ENCODE results near the gene PDE6D. TPM values are rescaled to one million over a fixed set of nuclear protein-coding genes. Genes with fewer than 3 reads are reported as not detected.
"Not testable (repeated sequence)": the region's sequence is repeated elsewhere in the genome, so short reads cannot be mapped to it uniquely, and the experiment has no call there.

Gene PDE6D
- total RNA-seq, 5 donors from 2014 or later (not counting 1 experiment from before 2014, with no cell fraction given) = 17.4 to 33.1 (median 25.2) TPM

GRCh38 chr2:231715988-231716616 lies 65.0 kb downstream of the PDE6D start:
- Mint-ChIP-seq H3K27ac (peak overlapping the region; percentile 11 to 28), H3K4me3 (peak overlapping the region in 1 of 3 donors; percentile 24)
- no peak for ATAC-seq (replicated peaks in 1 of 4)

GRCh38 chr2:231715499-231715837 lies 65.6 kb downstream of the PDE6D start:
- 52% methylated on average over 5 of the region's 5 CpGs for WGBS (ENCODE audit: insufficient coverage)
- Mint-ChIP-seq H3K4me3 (peak overlapping the region in 1 of 3 donors; percentile 28), H3K4me1 (peaks cover 34 to 47% (median 39%) of the 10 kb centered on the region in 3 donors), H3K27me3 (no peaks in the 10 kb centered on the region), H3K9me3 (no peaks in the 10 kb centered on the region), H3K36me3 (peaks cover 20% of the 10 kb centered on the region), H3K27ac (peak overlapping the region in 1 of 2 donors; percentile 84)
- ChIA-PET CTCF (interaction anchor here (0.6 to 8.4 kb wide), 12 partner anchors 12 to 103 kb away, joined by 3 to 150 read pairs (median 6); no protein-coding TSS in a partner anchor), POLR2A (no interaction called here)
- Histone ChIP-seq H3K27me3 (replicated peaks in 1 of 2; ENCODE audit: control insufficient read depth in 2 of 2, extremely low read depth in 1 of 2, insufficient read depth in 2 of 2, low read length in 1 of 2) (peaks cover 0 to 2% of the 10 kb centered on the region in 2 experiments), H3K36me3 (ENCODE audit: control insufficient read depth in 2 of 2, extremely low read depth in 1 of 2, insufficient read depth in 1 of 2, low read length in 1 of 2) (peaks cover 7 to 26% of the 10 kb centered on the region in 2 donors), H3K4me1 (ENCODE audit: control insufficient read depth in 1 of 2, extremely low read depth in 1 of 2, insufficient read depth in 2 of 2, low read length in 2 of 2) (peaks cover 19 to 44% of the 10 kb centered on the region in 2 experiments), H3K4me3 (ENCODE audit: control insufficient read depth in 1 of 2, extremely low read depth in 1 of 2, low read length in 1 of 2) (no peak overlapping the region), H3K9me3 (no peaks in the 10 kb centered on the region), H3K27ac (ENCODE audit: low read length) (no peak overlapping the region)
- ATAC-seq (replicated peaks in 1 of 4) (no peak), DNase-seq (no peak)

More at GRCh38 chr2:231715988-231716616, 65.0 kb downstream of the PDE6D start:
- no peak overlapping the region for H3K4me3 ChIP-seq (ENCODE audit: control insufficient read depth in 1 of 2, extremely low read depth in 1 of 2, low read length in 1 of 2)
- DNase-seq = no peak
- peaks cover 16 to 38% of the 10 kb centered on the region in 2 experiments for H3K4me1 ChIP-seq (ENCODE audit: control insufficient read depth in 1 of 2, extremely low read depth in 1 of 2, insufficient read depth in 2 of 2, low read length in 2 of 2)
- CTCF ChIA-PET = interaction anchor here (0.6 to 8.4 kb wide), 6 partner anchors 12 to 103 kb away, joined by 3 to 150 read pairs (median 15); no protein-coding TSS in a partner anchor
- 92% methylated on average over 5 of the region's 8 CpGs for WGBS (ENCODE audit: insufficient coverage)
- Mint-ChIP-seq H3K4me1 (peaks cover 34 to 44% (median 38%) of the 10 kb centered on the region in 3 donors), H3K9me3 (no peaks in the 10 kb centered on the region), H3K36me3 (peaks cover 19% of the 10 kb centered on the region), H3K27me3 (no peaks in the 10 kb centered on the region)
- POLR2A ChIA-PET = interaction anchor here in 1 of 2 donors (0.7 kb wide), 1 partner anchor 57 kb away, joined by 3 read pairs; no protein-coding TSS in a partner anchor
- no peaks in the 10 kb centered on the region for H3K9me3 ChIP-seq
- H3K27me3 ChIP-seq (replicated peaks in 1 of 2; ENCODE audit: control insufficient read depth in 2 of 2, extremely low read depth in 1 of 2, insufficient read depth in 2 of 2, low read length in 1 of 2) = peaks cover 0 to 2% of the 10 kb centered on the region in 2 experiments
- H3K36me3 ChIP-seq (ENCODE audit: control insufficient read depth in 2 of 2, extremely low read depth in 1 of 2, insufficient read depth in 1 of 2, low read length in 1 of 2) = peaks cover 7 to 26% of the 10 kb centered on the region in 2 donors
- no peak overlapping the region for H3K27ac ChIP-seq (ENCODE audit: low read length)

GRCh38 chr2:231714639-231715498 lies 66.2 kb downstream of the PDE6D start:
- H3K9me3 Mint-ChIP-seq = no peaks in the 10 kb centered on the region
- peaks cover 34 to 47% (median 39%) of the 10 kb centered on the region in 3 donors for H3K4me1 Mint-ChIP-seq
- Histone ChIP-seq H3K36me3 (ENCODE audit: control insufficient read depth in 2 of 2, extremely low read depth in 1 of 2, insufficient read depth in 1 of 2, low read length in 1 of 2) (peaks cover 7 to 26% of the 10 kb centered on the region in 2 donors), H3K4me1 (ENCODE audit: control insufficient read depth in 1 of 2, extremely low read depth in 1 of 2, insufficient read depth in 2 of 2, low read length in 2 of 2) (peaks cover 19 to 45% of the 10 kb centered on the region in 2 experiments), H3K9me3 (no peaks in the 10 kb centered on the region), H3K4me3 (ENCODE audit: control insufficient read depth in 1 of 2, extremely low read depth in 1 of 2, low read length in 1 of 2) (no peak overlapping the region), H3K27ac (ENCODE audit: low read length) (peak overlapping the region; percentile 73), H3K27me3 (replicated peaks in 1 of 2; ENCODE audit: control insufficient read depth in 2 of 2, extremely low read depth in 1 of 2, insufficient read depth in 2 of 2, low read length in 1 of 2) (peaks cover 0 to 2% of the 10 kb centered on the region in 2 experiments)
- DNase-seq (peak in 34 of 35 experiments; percentile 34 to 86 (median 70)), ATAC-seq (replicated peaks in 1 of 4) (peak in 2 of 4 experiments; percentile 20 to 23)
- H3K27ac Mint-ChIP-seq = peak overlapping the region; percentile 84 to 85
- H3K27me3 Mint-ChIP-seq = no peaks in the 10 kb centered on the region
- POLR2A ChIA-PET = interaction anchor here (0.5 to 1.1 kb wide), 3 partner anchors 37 to 101 kb away, joined by 3 to 4 read pairs (median 4); no protein-coding TSS in a partner anchor
- WGBS (ENCODE audit: insufficient coverage) = 69% methylated on average over 15 of the region's 17 CpGs
- peak overlapping the region in 1 of 3 donors; percentile 28 for H3K4me3 Mint-ChIP-seq
- peaks cover 20% of the 10 kb centered on the region for H3K36me3 Mint-ChIP-seq
- CTCF ChIA-PET = interaction anchor here (0.6 to 8.4 kb wide), 22 partner anchors 11 to 137 kb away, joined by 3 to 150 read pairs (median 4); no protein-coding TSS in a partner anchor

- peaks cover 19 to 49% of the 10 kb centered on the region in 2 experiments for H3K4me1 ChIP-seq (ENCODE audit: control insufficient read depth in 1 of 2, extremely low read depth in 1 of 2, insufficient read depth in 2 of 2, low read length in 2 of 2)
- ChIA-PET CTCF (interaction anchor here (0.6 to 8.4 kb wide), 26 partner anchors 10 to 136 kb away, joined by 3 to 150 read pairs (median 4); no protein-coding TSS in a partner anchor), POLR2A (interaction anchor here (0.5 to 1.1 kb wide), 5 partner anchors 36 to 243 kb away, joined by 3 to 4 read pairs (median 4); no protein-coding TSS in a partner anchor)
- ATAC-seq (replicated peaks in 1 of 4) (peak; percentile 39 to 44 (median 40)), DNase-seq (peak; percentile 75 to 95 (median 89))
- H3K27ac ChIP-seq (ENCODE audit: low read length) = peak overlapping the region; percentile 73
- Mint-ChIP-seq H3K4me1 (peaks cover 34 to 47% (median 39%) of the 10 kb centered on the region in 3 donors), H3K27ac (peak overlapping the region; percentile 85 to 92), H3K27me3 (no peaks in the 10 kb centered on the region), H3K9me3 (no peaks in the 10 kb centered on the region), H3K36me3 (peaks cover 20% of the 10 kb centered on the region), H3K4me3 (peak overlapping the region; percentile 29 to 63 (median 61))
- no peaks in the 10 kb centered on the region for H3K9me3 ChIP-seq
- H3K36me3 ChIP-seq (ENCODE audit: control insufficient read depth in 2 of 2, extremely low read depth in 1 of 2, insufficient read depth in 1 of 2, low read length in 1 of 2) = peaks cover 7 to 26% of the 10 kb centered on the region in 2 donors
- no peak overlapping the region for H3K4me3 ChIP-seq (ENCODE audit: control insufficient read depth in 1 of 2, extremely low read depth in 1 of 2, low read length in 1 of 2)
- 19% methylated on average over 7 of the region's 15 CpGs for WGBS (ENCODE audit: insufficient coverage)
- H3K27me3 ChIP-seq (replicated peaks in 1 of 2; ENCODE audit: control insufficient read depth in 2 of 2, extremely low read depth in 1 of 2, insufficient read depth in 2 of 2, low read length in 1 of 2) = peaks cover 0 to 2% of the 10 kb centered on the region in 2 experiments
Measured at GRCh38 chr2:231713730-231714638, 67.1 kb downstream of the PDE6D start.

- not testable (repeated sequence) for H3K4me3 ChIP-seq (ENCODE audit: control insufficient read depth in 1 of 2, extremely low read depth in 1 of 2, low read length in 1 of 2)
- CTCF ChIA-PET = interaction anchor here (0.6 to 8.4 kb wide), 18 partner anchors 10 to 1567 kb away, joined by 3 to 150 read pairs (median 4); no protein-coding TSS in a partner anchor
- POLR2A ChIA-PET = interaction anchor here in 1 of 2 donors (0.6 to 1.1 kb wide), 3 partner anchors 35 to 242 kb away, joined by 3 to 4 read pairs (median 4); no protein-coding TSS in a partner anchor
Measured at GRCh38 chr2:231713406-231713729, 67.7 kb downstream of the PDE6D start.

More at GRCh38 chr2:231713406-231713729, 67.7 kb downstream of the PDE6D start:
- peaks cover 19 to 49% of the 10 kb centered on the region in 2 experiments for H3K4me1 ChIP-seq (ENCODE audit: control insufficient read depth in 1 of 2, extremely low read depth in 1 of 2, insufficient read depth in 2 of 2, low read length in 2 of 2)
- H3K27me3 Mint-ChIP-seq; ATAC-seq (replicated peaks in 1 of 4); H3K9me3 Mint-ChIP-seq; DNase-seq; H3K27me3 ChIP-seq (replicated peaks in 1 of 2; ENCODE audit: control insufficient read depth in 2 of 2, extremely low read depth in 1 of 2, insufficient read depth in 2 of 2, low read length in 1 of 2); H3K9me3 ChIP-seq: not testable (repeated sequence)
- H3K4me1 Mint-ChIP-seq = peaks cover 34 to 47% (median 39%) of the 10 kb centered on the region in 3 donors
- peak overlapping the region; percentile 73 for H3K27ac ChIP-seq (ENCODE audit: low read length)
- peaks cover 20% of the 10 kb centered on the region for H3K36me3 Mint-ChIP-seq
- H3K4me3 Mint-ChIP-seq = peak overlapping the region; percentile 29 to 63 (median 61)
- H3K36me3 ChIP-seq (ENCODE audit: control insufficient read depth in 2 of 2, extremely low read depth in 1 of 2, insufficient read depth in 1 of 2, low read length in 1 of 2) = peaks cover 7 to 26% of the 10 kb centered on the region in 2 donors
- peak overlapping the region; percentile 85 to 92 for H3K27ac Mint-ChIP-seq

Data from T-cell (primary cell).